T-cell (primary cell): ENCODE results near the gene SLC39A13. TPM values are rescaled to one million over a fixed set of nuclear protein-coding genes. Genes with fewer than 3 reads are reported as not detected.
"Not testable (repeated sequence)": the region's sequence is repeated elsewhere in the genome, so short reads cannot be mapped to it uniquely, and the experiment has no call there.

Experiments
- ATAC-seq, 4 experiments: fragments of 200-7000 bp in 3 of 4; fragments of 150-1000 bp in 1 of 4; cut with Tn5 transposase; replicated peaks in 1 of 4; 1 replicate in 3 of 4; 2 replicates in 1 of 4; pipeline ENCODE4 v1.10.0; 2021; ENCODE audit warnings: moderate library complexity in 3 of 4, mild to moderate bottlenecking in 2 of 4, moderate number of reproducible peaks in 1 of 4
- CTCF ChIA-PET, 2 donors: fragments of 300-600 bp; sonication (Branson Sonifier 250); formaldehyde crosslinking; loops; one replicate each; lab custom pipeline; 2022; ENCODE audit warnings: antibody characterized with exemption in 2 of 2; lab: Charles Lee
- POLR2A ChIA-PET, 2 donors: fragments of 300-600 bp; sonication (Branson Sonifier 250); formaldehyde crosslinking; loops; one replicate each; lab custom pipeline; 2022; ENCODE audit warnings: antibody characterized with exemption in 2 of 2; lab: Charles Lee
- DNase-seq, 35 experiments: peaks; one replicate each; pipeline versions ENCODE4 v3.0.0 to v3.0.0-alpha.2; 2013 to 2023
- H3K27ac ChIP-seq: one replicate; pipeline ENCODE4 v1.5.1; 2013; ENCODE audit warnings: low read length
- H3K27me3 ChIP-seq, 2 experiments: replicated peaks in 1 of 2; 1 replicate in 1 of 2; 2 replicates in 1 of 2; pipeline versions ENCODE4 v1.6.1 to v1.7.0; 2013; ENCODE audit warnings: low read length in 1 of 2, mixed read lengths in 1 of 2; ENCODE audit not compliant: control insufficient read depth in 2 of 2, insufficient read depth in 2 of 2; ENCODE audit errors: extremely low read depth in 1 of 2
- H3K36me3 ChIP-seq, 2 donors: 1 replicate in 1 of 2; 2 replicates in 1 of 2; pipeline versions ENCODE4 v1.6.1 to v1.7.0; 2013; ENCODE audit warnings: low read length in 1 of 2; ENCODE audit not compliant: control insufficient read depth in 2 of 2, insufficient read depth in 1 of 2; ENCODE audit errors: extremely low read depth in 1 of 2
- H3K4me1 ChIP-seq, 2 experiments: 1 replicate in 1 of 2; 2 replicates in 1 of 2; pipeline versions ENCODE4 v1.6.1 to v1.7.0; 2013; ENCODE audit warnings: low read length in 2 of 2, mixed read lengths in 1 of 2; ENCODE audit not compliant: insufficient read depth in 2 of 2, control insufficient read depth in 1 of 2; ENCODE audit errors: extremely low read depth in 1 of 2
- H3K4me3 ChIP-seq, 2 donors: 1 replicate in 1 of 2; 2 replicates in 1 of 2; pipeline versions ENCODE4 v1.5.1 to v1.7.0; 2013; ENCODE audit warnings: mild to moderate bottlenecking in 2 of 2, low read length in 1 of 2, moderate library complexity in 1 of 2; ENCODE audit not compliant: control insufficient read depth in 1 of 2; ENCODE audit errors: extremely low read depth in 1 of 2
- H3K9me3 ChIP-seq: 2 replicates; pipeline ENCODE4 v1.7.0; 2013
- H3K27ac Mint-ChIP-seq, 2 donors: one replicate each; pipeline ENCODE4 v1.8.0; 2020 to 2021; ENCODE audit warnings: mild to moderate bottlenecking in 2 of 2, mixed read lengths in 2 of 2
- H3K27me3 Mint-ChIP-seq, 2 donors: one replicate each; pipeline ENCODE4 v1.8.0; 2021 to 2022; ENCODE audit warnings: mixed read lengths in 2 of 2
- H3K36me3 Mint-ChIP-seq: one replicate; pipeline ENCODE4 v1.8.0; 2021; ENCODE audit warnings: mixed read lengths
- H3K4me1 Mint-ChIP-seq, 3 donors: one replicate each; pipeline ENCODE4 v1.8.0; 2020 to 2022; ENCODE audit warnings: mixed read lengths in 3 of 3, mild to moderate bottlenecking in 1 of 3
- H3K4me3 Mint-ChIP-seq, 3 donors: one replicate each; pipeline ENCODE4 v1.8.0; 2020 to 2022; ENCODE audit warnings: mild to moderate bottlenecking in 3 of 3, mixed read lengths in 3 of 3, moderate library complexity in 3 of 3
- H3K9me3 Mint-ChIP-seq, 3 donors: one replicate each; pipeline ENCODE4 v1.8.0; 2020 to 2022; ENCODE audit warnings: mixed read lengths in 3 of 3
- WGBS: methylation state at CpG from one replicate; pipeline ENCODE4 v1.1.5; 2013; ENCODE audit warnings: missing lambda C conversion rate; ENCODE audit not compliant: insufficient coverage; 5-methylcytosine and 5-hydroxymethylcytosine counted together
- total RNA-seq, 35 experiments: library from RNA in 6 of 35; stranded (reverse) in 6 of 35; fragments of 120-200 nt in 1 of 35; gene quantifications; one replicate each; pipeline versions ENCODE4 v1.2.1 to v1.2.4 and lab custom pipeline; 2013 to 2026

The SLC39A13 gene
- total RNA-seq, 5 donors from 2014 or later (not counting 1 experiment from before 2014, with no cell fraction given), result 45.6 to 67.0 (median 65.2) TPM

DNA sequence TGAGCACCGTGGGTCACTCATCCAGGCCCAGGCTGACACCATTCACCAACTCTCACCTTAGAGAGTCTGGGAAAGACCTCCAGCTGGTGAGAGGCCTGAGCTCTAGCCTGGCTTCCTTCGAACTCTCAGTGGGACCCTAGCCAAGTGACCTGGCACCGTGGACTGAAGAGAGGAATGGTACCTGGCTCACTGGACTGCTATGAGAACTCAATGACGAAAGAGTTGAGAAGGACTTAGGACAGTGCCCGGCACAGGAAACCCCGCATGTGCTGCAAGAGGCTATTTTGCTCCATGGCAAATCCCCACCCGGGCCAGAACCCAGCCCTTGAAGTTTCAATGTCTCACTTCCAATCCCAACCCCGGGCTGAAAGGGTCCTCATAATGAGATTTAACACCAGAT lies 41.2 kb downstream of the SLC39A13 start:
- Histone ChIP-seq H3K4me1 (peaks cover 0 to 4% of the 10 kb centered on the region in 2 experiments), H3K9me3 (no peaks in the 10 kb centered on the region), H3K27me3 (no peaks in the 10 kb centered on the region), H3K4me3 (no peak overlapping the region), H3K27ac (no peak overlapping the region), H3K36me3 (no peaks in the 10 kb centered on the region)
- H3K9me3 Mint-ChIP-seq, result no peaks in the 10 kb centered on the region
- WGBS, result 98% methylated on average over 5 of the region's 8 CpGs
- H3K36me3 Mint-ChIP-seq, result no peaks in the 10 kb centered on the region
- H3K27ac Mint-ChIP-seq, result no peak overlapping the region
- ATAC-seq, result no peak
- no peak overlapping the region for H3K4me3 Mint-ChIP-seq
- no peak for DNase-seq
- H3K27me3 Mint-ChIP-seq, result no peaks in the 10 kb centered on the region
- ChIA-PET CTCF (no interaction called here), POLR2A (no interaction called here)
- peaks cover 4 to 5% (median 5%) of the 10 kb centered on the region in 3 donors for H3K4me1 Mint-ChIP-seq

DNA sequence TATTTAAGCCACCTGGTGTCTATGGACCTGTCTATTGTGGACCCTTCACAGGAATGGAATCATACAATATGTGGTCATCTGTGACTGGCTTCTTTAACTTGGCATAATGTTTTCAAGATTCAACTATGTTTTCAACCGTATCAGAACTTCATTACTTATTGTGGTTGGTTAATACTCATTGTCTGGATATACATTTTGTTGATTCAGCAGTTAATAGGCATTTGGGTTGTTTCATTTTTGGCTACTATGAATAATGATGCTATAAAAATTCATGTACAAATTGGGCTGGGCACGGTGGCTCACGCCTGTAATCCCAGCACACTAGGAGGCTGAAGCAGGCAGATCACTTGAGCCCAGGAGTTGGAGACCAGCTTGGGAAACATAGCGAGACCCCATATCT lies 43.0 kb downstream of the SLC39A13 start:
- no CpG with 5 or more reads among the region's 4 CpGs for WGBS
- no peak overlapping the region for H3K27ac Mint-ChIP-seq
- H3K4me1 Mint-ChIP-seq, result peaks cover 4 to 5% (median 5%) of the 10 kb centered on the region in 3 donors
- Histone ChIP-seq H3K27me3 (no peaks in the 10 kb centered on the region), H3K4me3 (no peak overlapping the region), H3K36me3 (no peaks in the 10 kb centered on the region), H3K27ac (no peak overlapping the region), H3K9me3 (no peaks in the 10 kb centered on the region), H3K4me1 (peaks cover 0 to 4% of the 10 kb centered on the region in 2 experiments)
- no peaks in the 10 kb centered on the region for H3K27me3 Mint-ChIP-seq
- ATAC-seq (no peak), DNase-seq (no peak)
- POLR2A ChIA-PET, result no interaction called here
- no peaks in the 10 kb centered on the region for H3K36me3 Mint-ChIP-seq
- CTCF ChIA-PET, result interaction anchor here in 1 of 2 donors (0.6 kb wide), 1 partner anchor 552 kb away, joined by 3 read pairs; no protein-coding TSS in a partner anchor
- H3K9me3 Mint-ChIP-seq, result no peaks in the 10 kb centered on the region
- no peak overlapping the region for H3K4me3 Mint-ChIP-seq

DNA sequence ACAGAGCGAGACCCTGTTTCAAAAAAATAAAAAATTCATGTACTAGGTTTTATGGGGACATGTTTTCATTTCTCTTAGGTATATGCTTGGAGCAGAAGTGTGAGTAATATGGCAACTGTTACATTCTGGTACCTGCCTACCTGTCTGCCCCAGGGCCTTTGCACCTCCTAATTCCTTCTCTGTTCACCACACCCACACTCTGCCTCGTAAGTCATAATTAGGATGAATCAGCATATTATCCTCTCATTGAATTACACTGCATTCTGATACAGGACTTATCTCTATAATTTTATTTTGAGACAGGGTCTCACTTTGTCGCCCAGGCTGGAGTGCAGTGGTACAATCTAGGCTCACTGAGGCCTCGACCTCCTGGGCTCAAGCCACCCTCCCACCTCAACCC lies 43.6 kb downstream of the SLC39A13 start:
- Mint-ChIP-seq H3K27me3 (no peaks in the 10 kb centered on the region), H3K9me3 (no peaks in the 10 kb centered on the region), H3K27ac (no peak overlapping the region), H3K4me3 (no peak overlapping the region), H3K36me3 (no peaks in the 10 kb centered on the region), H3K4me1 (peaks cover 4 to 5% (median 5%) of the 10 kb centered on the region in 3 donors)
- no peak for ATAC-seq
- Histone ChIP-seq H3K4me1 (peaks cover 0 to 4% of the 10 kb centered on the region in 2 experiments), H3K9me3 (no peaks in the 10 kb centered on the region), H3K27ac (no peak overlapping the region), H3K36me3 (no peaks in the 10 kb centered on the region), H3K4me3 (no peak overlapping the region), H3K27me3 (no peaks in the 10 kb centered on the region)
- no peak for DNase-seq
- POLR2A ChIA-PET, result no interaction called here
- CTCF ChIA-PET, result interaction anchor here in 1 of 2 donors (0.6 kb wide), 1 partner anchor 45 kb away, joined by 3 read pairs; no protein-coding TSS in a partner anchor
- WGBS, result 94% methylated on average over 2 of the region's 4 CpGs

DNA sequence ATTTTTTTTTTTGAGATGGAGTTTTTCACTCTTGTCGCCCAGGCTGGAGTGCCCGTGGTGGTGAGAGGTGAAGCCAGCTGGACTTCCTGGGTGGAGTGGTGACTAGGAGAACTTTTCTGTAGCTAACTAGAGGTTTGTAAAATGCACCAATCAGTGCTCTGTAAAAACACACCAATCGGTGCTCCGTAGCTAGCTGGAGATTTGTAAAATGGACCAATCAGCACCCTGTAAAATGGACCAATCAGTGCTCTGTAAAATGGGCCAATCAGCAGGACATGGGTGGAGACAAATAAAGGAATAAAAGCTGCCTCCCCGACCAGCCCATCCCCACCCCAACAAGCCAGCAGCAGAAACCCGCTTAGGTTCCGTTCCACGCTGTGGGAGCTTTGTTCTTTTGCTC lies 45.0 kb downstream of the SLC39A13 start:
- CTCF ChIA-PET, result interaction anchor here (0.6 to 1.6 kb wide), 4 partner anchors 79 to 646 kb away, joined by 3 to 5 read pairs (median 4); no protein-coding TSS in a partner anchor
- H3K9me3 Mint-ChIP-seq, result no peaks in the 10 kb centered on the region
- no peak overlapping the region for H3K27ac ChIP-seq
- no peaks in the 10 kb centered on the region for H3K9me3 ChIP-seq
- H3K4me1 Mint-ChIP-seq, result peaks cover 4 to 5% (median 5%) of the 10 kb centered on the region in 3 donors
- 91% methylated on average over 4 of the region's 8 CpGs for WGBS
- ATAC-seq (no peak), DNase-seq (no peak)
- POLR2A ChIA-PET, result no interaction called here
- H3K27me3 ChIP-seq, result no peaks in the 10 kb centered on the region
- H3K27me3 Mint-ChIP-seq, result no peaks in the 10 kb centered on the region
- H3K36me3 Mint-ChIP-seq, result no peaks in the 10 kb centered on the region
- H3K4me3 ChIP-seq, result no peak overlapping the region
- H3K27ac Mint-ChIP-seq, result no peak overlapping the region
- H3K4me1 ChIP-seq, result peaks cover 0 to 4% of the 10 kb centered on the region in 2 experiments
- H3K4me3 Mint-ChIP-seq, result no peak overlapping the region
- H3K36me3 ChIP-seq, result no peaks in the 10 kb centered on the region

DNA sequence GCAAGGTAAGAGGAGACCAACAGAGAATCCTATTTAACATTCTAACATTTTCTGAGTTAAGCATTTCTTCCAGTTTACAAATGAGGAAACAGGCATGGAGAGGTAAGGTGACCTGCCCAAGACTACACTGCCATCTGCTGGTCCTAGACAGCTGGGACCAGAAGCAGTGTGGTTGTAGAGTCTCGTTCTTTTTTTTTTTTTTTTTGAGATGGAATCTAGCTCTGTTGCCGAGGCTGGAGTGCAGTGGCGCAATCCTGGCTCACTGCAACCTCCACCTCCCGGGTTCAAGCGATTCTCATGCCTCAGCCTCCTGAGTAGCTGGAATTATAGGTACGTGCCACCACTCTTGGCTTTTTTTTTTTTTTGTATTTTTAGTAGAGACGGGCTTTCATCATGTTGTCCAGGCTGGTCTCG lies 45.9 kb downstream of the SLC39A13 start:
- WGBS, result no CpG with 5 or more reads among the region's 8 CpGs
- CTCF ChIA-PET, result interaction anchor here (0.5 to 1.6 kb wide), 32 partner anchors 11 to 1536 kb away, joined by 3 to 6 read pairs (median 4); partner anchors contain the start of genes ARFGAP2 (in 1 of the 2) and DDB2 (in 1 of the 2)
- H3K27ac ChIP-seq, H3K27ac Mint-ChIP-seq, H3K27me3 Mint-ChIP-seq, H3K36me3 Mint-ChIP-seq, H3K9me3 ChIP-seq, H3K4me3 Mint-ChIP-seq, H3K4me1 Mint-ChIP-seq, H3K4me1 ChIP-seq, H3K4me3 ChIP-seq, H3K36me3 ChIP-seq, H3K27me3 ChIP-seq, H3K9me3 Mint-ChIP-seq: not testable (repeated sequence)
- ATAC-seq (peak; percentile 84 to 95 (median 88)), DNase-seq (peak; percentile 21 to 83 (median 61))
- POLR2A ChIA-PET, result interaction anchor here (0.6 kb wide), 4 partner anchors 86 to 329 kb away, joined by 3 to 5 read pairs (median 4); no protein-coding TSS in a partner anchor

DNA sequence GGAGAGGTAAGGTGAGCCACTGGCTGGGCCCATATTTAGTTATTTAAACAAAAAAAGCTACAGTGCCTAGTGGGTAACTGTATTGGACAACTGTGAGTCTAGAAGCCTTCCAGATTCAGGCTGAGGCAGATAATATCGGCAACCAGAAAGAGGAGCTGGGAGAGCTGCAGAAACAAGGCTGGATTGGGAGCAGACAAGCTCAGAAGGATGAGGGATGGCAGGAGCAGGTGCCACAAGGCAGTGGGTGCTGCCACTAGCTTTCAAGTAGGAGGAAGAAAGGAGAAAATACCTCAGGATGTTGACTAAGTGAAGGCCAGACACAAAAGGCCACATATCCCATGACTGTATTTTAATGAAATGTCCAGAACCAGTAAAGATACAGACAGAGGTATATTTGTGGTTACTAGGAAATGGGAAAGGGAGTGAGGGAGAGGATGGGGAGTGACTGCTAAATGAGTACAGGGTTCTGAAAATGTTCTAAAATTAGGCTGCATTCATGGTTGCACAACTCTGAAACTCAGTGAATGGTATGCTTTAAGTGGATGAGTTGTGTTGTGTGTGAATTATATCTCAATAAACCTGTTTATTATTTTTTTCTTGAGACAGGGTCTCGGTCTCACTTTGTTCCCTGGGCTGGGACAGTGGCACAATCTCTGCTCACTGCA lies 52.3 kb downstream of the SLC39A13 start:
- Mint-ChIP-seq H3K4me3 (no peak overlapping the region), H3K36me3 (peaks cover 13% of the 10 kb centered on the region), H3K27me3 (no peaks in the 10 kb centered on the region), H3K4me1 (peaks cover 0 to 6% (median 0%) of the 10 kb centered on the region in 3 donors), H3K27ac (peak overlapping the region in 1 of 2 donors; percentile 68), H3K9me3 (no peaks in the 10 kb centered on the region)
- H3K27ac ChIP-seq, result no peak overlapping the region
- no peak overlapping the region for H3K4me3 ChIP-seq
- 90% methylated on average over 1 of the region's 2 CpGs for WGBS
- CTCF ChIA-PET, result no interaction called here
- H3K4me1 ChIP-seq, result no peaks in the 10 kb centered on the region
- peaks cover 8 to 16% of the 10 kb centered on the region in 2 donors for H3K36me3 ChIP-seq
- no peaks in the 10 kb centered on the region for H3K27me3 ChIP-seq
- ATAC-seq, result no peak
- no peaks in the 10 kb centered on the region for H3K9me3 ChIP-seq
- POLR2A ChIA-PET, result no interaction called here
- DNase-seq, result no peak
